ENCODE results near the gene CSNK2A1.

CSNK2A1 gene

GRCh38 chr20:445514-446336 lies 97.9 kb downstream of the CSNK2A1 start:
- Histone ChIP-seq H4K20me1 (ENCODE audit: insufficient read depth, low read length) (no peaks in the 10 kb centered on the region), H3K4me1 (ENCODE audit: low read length) (no peaks in the 10 kb centered on the region), H3K4me3 (ENCODE audit: low read length) (no peak overlapping the region), H3K9ac (ENCODE audit: low read length) (no peak overlapping the region), H3K27ac (ENCODE audit: low read length) (no peak overlapping the region), H3F3A (ENCODE audit: insufficient read depth, low read length) (no peaks in the 10 kb centered on the region), H3K4me2 (ENCODE audit: low read depth, low read length) (no peak overlapping the region), H2AFZ (ENCODE audit: low read length) (no peak overlapping the region), H3K9me2 (replicated peaks; ENCODE audit: insufficient read depth, low read length) (no peaks in the 10 kb centered on the region), H3K9me3 (replicated peaks; ENCODE audit: insufficient read depth, low read length) (no peaks in the 10 kb centered on the region), H3K27me3 (replicated peaks; ENCODE audit: insufficient read depth, low read length) (no peaks in the 10 kb centered on the region), H3K36me3 (replicated peaks; ENCODE audit: insufficient read depth, low read length) (peaks cover 10% of the 10 kb centered on the region; the same call in 1 of the 2 replicates), H3K79me2 (ENCODE audit: low read length) (peaks cover 41% of the 10 kb centered on the region)
- TF ChIP-seq EZH2 (optimal IDR thresholded peaks at IDR 0.05; ENCODE audit: low read depth, low read length) (no peak), EZH2phosphoT487 (IDR thresholded peaks at IDR 0.05; ENCODE audit: low read length) (no peak), CTCF (IDR thresholded peaks at IDR 0.05; ENCODE audit: low read length) (no peak)
- no peak for DNase-seq

DNA sequence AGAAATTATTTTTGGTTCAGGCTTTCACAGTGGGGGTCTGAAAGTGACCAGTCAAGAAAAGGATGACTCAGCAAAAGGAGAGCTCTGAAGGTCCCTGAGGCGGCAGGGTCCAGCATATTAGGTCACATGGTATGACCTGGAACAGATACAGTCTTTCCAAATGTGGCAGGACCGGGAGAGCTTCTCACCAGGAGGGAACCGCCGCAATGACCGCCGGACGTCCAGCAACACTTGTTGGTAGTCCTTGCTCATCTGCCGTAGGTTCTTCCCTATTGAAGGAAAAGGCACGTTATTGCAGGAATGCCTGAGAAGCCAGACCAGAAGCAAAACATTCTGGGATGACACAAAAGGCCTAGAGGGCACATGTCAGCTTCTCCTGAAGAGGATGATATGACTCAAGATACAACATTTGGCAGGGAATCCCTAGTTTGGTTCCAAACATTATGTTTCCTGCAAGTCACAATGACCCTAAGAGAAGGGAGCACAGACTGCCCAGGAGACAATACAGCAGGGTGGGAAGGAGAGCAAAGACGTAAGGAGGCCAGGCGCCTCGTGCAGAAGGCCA lies 98.6 kb downstream of the CSNK2A1 start:
- H3K9ac ChIP-seq (ENCODE audit: low read length) = no peak overlapping the region
- no peaks in the 10 kb centered on the region for H3K9me2 ChIP-seq (replicated peaks; ENCODE audit: insufficient read depth, low read length)
- no peak overlapping the region for H3K4me2 ChIP-seq (ENCODE audit: low read depth, low read length)
- H3F3A ChIP-seq (ENCODE audit: insufficient read depth, low read length) = 0 out of 2 replicates have a peak, but pooled peaks cover 3% of the 10 kb centered on the region
- no peaks in the 10 kb centered on the region for H3K27me3 ChIP-seq (replicated peaks; ENCODE audit: insufficient read depth, low read length)
- no peaks in the 10 kb centered on the region for H4K20me1 ChIP-seq (ENCODE audit: insufficient read depth, low read length)
- H3K36me3 ChIP-seq (replicated peaks; ENCODE audit: insufficient read depth, low read length) = peaks cover 10% of the 10 kb centered on the region; the same call in 1 of the 2 replicates
- H3K9me3 ChIP-seq (replicated peaks; ENCODE audit: insufficient read depth, low read length) = no peaks in the 10 kb centered on the region
- H3K4me3 ChIP-seq (ENCODE audit: low read length) = no peak overlapping the region
- no peak for TF ChIP-seq EZH2 (optimal IDR thresholded peaks at IDR 0.05; ENCODE audit: low read depth, low read length)
- TF ChIP-seq CTCF (IDR thresholded peaks at IDR 0.05; ENCODE audit: low read length) = no peak
- TF ChIP-seq EZH2phosphoT487 (IDR thresholded peaks at IDR 0.05; ENCODE audit: low read length) = no peak
- no peak for DNase-seq
- peaks cover 3% of the 10 kb centered on the region; the same call in 1 of the 2 replicates for H3K4me1 ChIP-seq (ENCODE audit: low read length)
- peaks cover 34% of the 10 kb centered on the region for H3K79me2 ChIP-seq (ENCODE audit: low read length)
- H2AFZ ChIP-seq (ENCODE audit: low read length) = no peak overlapping the region
- no peak overlapping the region for H3K27ac ChIP-seq (ENCODE audit: low read length)

GRCh38 chr20:444117-444516 lies 99.5 kb downstream of the CSNK2A1 start:
- Histone ChIP-seq H3K27ac (ENCODE audit: low read length) (no peak overlapping the region), H3K4me3 (ENCODE audit: low read length) (no peak overlapping the region), H4K20me1 (ENCODE audit: insufficient read depth, low read length) (no peaks in the 10 kb centered on the region), H3K4me2 (ENCODE audit: low read depth, low read length) (no peak overlapping the region), H3K9me3 (replicated peaks; ENCODE audit: insufficient read depth, low read length) (no peaks in the 10 kb centered on the region), H3K79me2 (ENCODE audit: low read length) (peaks cover 27% of the 10 kb centered on the region), H3K9me2 (replicated peaks; ENCODE audit: insufficient read depth, low read length) (no peaks in the 10 kb centered on the region), H3K36me3 (replicated peaks; ENCODE audit: insufficient read depth, low read length) (peaks cover 10% of the 10 kb centered on the region; the same call in 1 of the 2 replicates), H3K9ac (ENCODE audit: low read length) (no peak overlapping the region), H3F3A (ENCODE audit: insufficient read depth, low read length) (peaks cover 11% of the 10 kb centered on the region), H3K27me3 (replicated peaks; ENCODE audit: insufficient read depth, low read length) (no peaks in the 10 kb centered on the region), H3K4me1 (ENCODE audit: low read length) (peaks cover 12% of the 10 kb centered on the region), H2AFZ (ENCODE audit: low read length) (no peak overlapping the region)
- no peak for DNase-seq
- TF ChIP-seq EZH2 (optimal IDR thresholded peaks at IDR 0.05; ENCODE audit: low read depth, low read length) = no peak
- TF ChIP-seq CTCF (IDR thresholded peaks at IDR 0.05; ENCODE audit: low read length) = no peak
- TF ChIP-seq EZH2phosphoT487 (IDR thresholded peaks at IDR 0.05; ENCODE audit: low read length) = no peak

Data from MM.1S (cell line).